Type B pancreatic cell (in vitro differentiated cells): ENCODE data around the gene FBXL15. TPM values are rescaled to one million over a fixed set of nuclear protein-coding genes. Genes with fewer than 3 reads are reported as not detected.
A peak's percentile ranks its signal among the peaks of the same experiment; 100 is the strongest.

ENCODE experiments used
- DNase-seq: peaks from one replicate; pipeline ENCODE4 v3.0.0; 2021; ENCODE audit warnings: mixed read lengths; ENCODE audit not compliant: unreplicated experiment; ENCODE audit errors: extremely low spot score
- H3K27ac Mint-ChIP-seq: 2 replicates; pipeline ENCODE4 v1.8.0; 2021; ENCODE audit warnings: mild to moderate bottlenecking, mixed read lengths
- H3K27me3 Mint-ChIP-seq: 2 replicates; pipeline ENCODE4 v1.8.0; 2021; ENCODE audit warnings: mixed read lengths
- H3K36me3 Mint-ChIP-seq: 2 replicates; pipeline ENCODE4 v1.8.0; 2021; ENCODE audit warnings: mixed read lengths
- H3K4me1 Mint-ChIP-seq: one replicate; pipeline ENCODE4 v1.8.0; 2021; ENCODE audit warnings: mixed read lengths; ENCODE audit not compliant: unreplicated experiment
- H3K4me3 Mint-ChIP-seq: 2 replicates; pipeline ENCODE4 v1.8.0; 2021; ENCODE audit warnings: mild to moderate bottlenecking, mixed read lengths
- H3K9me3 Mint-ChIP-seq: 2 replicates; pipeline ENCODE4 v1.8.0; 2021; ENCODE audit warnings: mixed read lengths
- total RNA-seq: library from RNA; stranded (reverse); gene quantifications from 2 replicates; pipeline ENCODE4 v1.2.1, GENCODE V29; 2021; ENCODE audit warnings: low replicate concordance
- TF ChIP-seq, protein P1 (sequence below): fragments of 200-600 bp; sonication (generic); conservative IDR thresholded peaks from 2 replicates; pipeline ENCODE4 v1.5.0; 2021; ENCODE audit warnings: antibody characterized with exemption, mild to moderate bottlenecking

Gene FBXL15
- total RNA-seq, 1 donor from 2014 or later: 14.8 TPM

GRCh38 chr10:102399217-102400021 is 21.2 kb upstream of the FBXL15 start:
- TF ChIP-seq, protein P1, sequence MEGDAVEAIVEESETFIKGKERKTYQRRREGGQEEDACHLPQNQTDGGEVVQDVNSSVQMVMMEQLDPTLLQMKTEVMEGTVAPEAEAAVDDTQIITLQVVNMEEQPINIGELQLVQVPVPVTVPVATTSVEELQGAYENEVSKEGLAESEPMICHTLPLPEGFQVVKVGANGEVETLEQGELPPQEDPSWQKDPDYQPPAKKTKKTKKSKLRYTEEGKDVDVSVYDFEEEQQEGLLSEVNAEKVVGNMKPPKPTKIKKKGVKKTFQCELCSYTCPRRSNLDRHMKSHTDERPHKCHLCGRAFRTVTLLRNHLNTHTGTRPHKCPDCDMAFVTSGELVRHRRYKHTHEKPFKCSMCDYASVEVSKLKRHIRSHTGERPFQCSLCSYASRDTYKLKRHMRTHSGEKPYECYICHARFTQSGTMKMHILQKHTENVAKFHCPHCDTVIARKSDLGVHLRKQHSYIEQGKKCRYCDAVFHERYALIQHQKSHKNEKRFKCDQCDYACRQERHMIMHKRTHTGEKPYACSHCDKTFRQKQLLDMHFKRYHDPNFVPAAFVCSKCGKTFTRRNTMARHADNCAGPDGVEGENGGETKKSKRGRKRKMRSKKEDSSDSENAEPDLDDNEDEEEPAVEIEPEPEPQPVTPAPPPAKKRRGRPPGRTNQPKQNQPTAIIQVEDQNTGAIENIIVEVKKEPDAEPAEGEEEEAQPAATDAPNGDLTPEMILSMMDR: peak; percentile 99
- Mint-ChIP-seq H3K4me1 (peaks cover 9% of the 10 kb centered on the region), H3K9me3 (no peaks in the 10 kb centered on the region), H3K4me3 (peak overlapping the region; percentile 79), H3K27ac (peak overlapping the region; percentile 56), H3K27me3 (no peaks in the 10 kb centered on the region), H3K36me3 (no peaks in the 10 kb centered on the region)
- peak; percentile 94 for DNase-seq

GRCh38 chr10:102400076-102400475 is 20.6 kb upstream of the FBXL15 start:
- no peak overlapping the region for H3K27ac Mint-ChIP-seq
- TF ChIP-seq, protein P1: no peak

GRCh38 chr10:102400598-102401341 is 19.9 kb upstream of the FBXL15 start:
- TF ChIP-seq, protein P1: no peak
- Mint-ChIP-seq H3K27ac (no peak overlapping the region), H3K4me1 (peaks cover 9% of the 10 kb centered on the region), H3K27me3 (peaks cover 3% of the 10 kb centered on the region), H3K4me3 (no peak overlapping the region), H3K9me3 (no peaks in the 10 kb centered on the region), H3K36me3 (no peaks in the 10 kb centered on the region)
- no peak for DNase-seq

More at GRCh38 chr10:102400076-102400475, 20.6 kb upstream of the FBXL15 start:
- no peaks in the 10 kb centered on the region for H3K9me3 Mint-ChIP-seq
- H3K27me3 Mint-ChIP-seq: no peaks in the 10 kb centered on the region
- peak overlapping the region; percentile 79 for H3K4me3 Mint-ChIP-seq
- H3K36me3 Mint-ChIP-seq: no peaks in the 10 kb centered on the region
- peaks cover 9% of the 10 kb centered on the region for H3K4me1 Mint-ChIP-seq
- DNase-seq: peak; percentile 66

DNA sequence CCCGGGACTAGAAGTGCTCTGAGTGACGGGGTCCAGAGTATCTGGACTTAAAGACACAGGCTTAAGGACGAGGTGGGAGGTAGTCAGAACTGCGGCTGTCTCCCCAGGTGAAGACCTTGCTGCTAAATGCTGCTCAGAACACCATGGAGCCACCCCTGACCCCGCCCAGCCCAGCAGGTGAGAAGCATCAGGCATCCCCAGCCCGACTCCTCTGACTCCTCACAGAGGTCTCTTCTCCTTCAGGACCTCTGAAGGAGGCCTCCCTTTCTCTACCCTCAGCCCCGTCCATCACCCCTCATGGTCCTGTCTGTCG is 19.3 kb upstream of the FBXL15 start:
- TF ChIP-seq, protein P1: no peak
- H3K4me3 Mint-ChIP-seq: peak overlapping the region; percentile 28
- peaks cover 8% of the 10 kb centered on the region for H3K27me3 Mint-ChIP-seq
- H3K27ac Mint-ChIP-seq: no peak overlapping the region
- no peaks in the 10 kb centered on the region for H3K9me3 Mint-ChIP-seq
- peaks cover 6% of the 10 kb centered on the region for H3K4me1 Mint-ChIP-seq
- H3K36me3 Mint-ChIP-seq: no peaks in the 10 kb centered on the region
- no peak for DNase-seq

DNA sequence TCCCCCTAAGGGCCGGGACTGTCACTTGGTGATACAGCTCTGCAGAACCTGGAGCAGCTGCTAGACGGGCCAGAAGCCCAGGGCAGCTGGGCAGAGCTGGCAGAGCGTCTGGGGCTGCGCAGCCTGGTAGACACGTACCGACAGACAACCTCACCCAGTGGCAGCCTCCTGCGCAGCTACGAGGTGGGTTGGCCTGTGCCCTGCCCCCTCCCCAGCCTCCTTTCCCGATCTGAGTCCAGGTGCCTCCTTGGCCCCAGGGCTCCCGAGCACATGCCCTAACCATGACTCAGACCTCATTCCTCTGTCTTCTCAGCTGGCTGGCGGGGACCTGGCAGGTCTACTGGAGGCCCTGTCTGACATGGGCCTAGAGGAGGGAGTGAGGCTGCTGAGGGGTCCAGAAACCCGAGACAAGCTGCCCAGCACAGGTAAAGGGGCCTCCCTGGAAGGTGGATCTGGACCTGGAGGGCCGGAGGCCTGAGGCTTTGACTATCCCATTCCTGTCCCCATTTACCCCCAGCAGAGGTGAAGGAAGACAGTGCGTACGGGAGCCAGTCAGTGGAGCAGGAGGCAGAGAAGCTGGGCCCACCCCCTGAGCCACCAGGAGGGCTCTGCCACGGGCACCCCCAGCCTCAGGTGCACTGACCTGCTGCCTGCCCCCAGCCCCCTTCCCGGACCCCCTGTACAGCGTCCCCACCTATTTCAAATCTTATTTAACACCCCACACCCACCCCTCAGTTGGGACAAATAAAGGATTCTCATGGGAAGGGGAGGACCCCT is 18.7 kb upstream of the FBXL15 start:
- Mint-ChIP-seq H3K9me3 (no peaks in the 10 kb centered on the region), H3K36me3 (no peaks in the 10 kb centered on the region), H3K4me3 (peak overlapping the region; percentile 28), H3K4me1 (peaks cover under 1% of the 10 kb centered on the region), H3K27me3 (peaks cover 14% of the 10 kb centered on the region), H3K27ac (peak overlapping the region; percentile 39)
- TF ChIP-seq, protein P1: no peak
- peak; percentile 68 for DNase-seq
